Vagina (tissue), 2 donors: ENCODE results near the gene TACC3. TPM values are rescaled to one million over a fixed set of nuclear protein-coding genes. Genes with fewer than 3 reads are reported as not detected.

Experiments
- DNase-seq, 2 donors: peaks; one replicate each; pipeline ENCODE4 v3.0.0-alpha.2; 2017; ENCODE audit errors: extremely low spot score in 2 of 2
- H3K27ac ChIP-seq: fragments of 200-600 bp; sonication (generic); one replicate; pipeline ENCODE4 v1.5.1; 2019
- H3K27me3 ChIP-seq: fragments of 200-600 bp; sonication (generic); one replicate; pipeline ENCODE4 v1.5.1; 2019
- H3K36me3 ChIP-seq, 2 donors: fragments of 200-600 bp; sonication (generic); one replicate each; pipeline ENCODE4 v1.5.1; 2017 to 2019
- H3K4me1 ChIP-seq: fragments of 200-600 bp; sonication (generic); one replicate; pipeline ENCODE4 v1.5.1; 2019
- H3K4me3 ChIP-seq, 2 donors: fragments of 200-600 bp; sonication (generic); 1 replicate in 1 of 2; 2 replicates in 1 of 2; pipeline ENCODE4 v1.5.1; 2016 to 2019
- H3K9me3 ChIP-seq: fragments of 200-600 bp; sonication (generic); one replicate; pipeline ENCODE4 v1.5.1; 2019
- POLR2A ChIP-seq, 2 donors: fragments of 450-650 bp; IDR thresholded peaks; one replicate each; pipeline ENCODE4 v1.6.1; 2017; ENCODE audit warnings: antibody characterized with exemption in 2 of 2, mild to moderate bottlenecking in 2 of 2, moderate library complexity in 2 of 2
- POLR2AphosphoS5 ChIP-seq, 2 donors: sonication (generic); formaldehyde crosslinking; IDR thresholded peaks; one replicate each; pipeline ENCODE4 v1.9.0; 2017; ENCODE audit warnings: antibody characterized with exemption in 2 of 2, mild to moderate bottlenecking in 2 of 2, low read depth in 1 of 2; ENCODE audit not compliant: insufficient read depth in 1 of 2
- intact Hi-C: fragments of 100-400 bp; cut with DNase I; formaldehyde crosslinking; loops from one replicate; pipeline ENCODE4 v1.15.1; 2023
- small RNA-seq: library from RNA; depleted of rRNA; stranded (forward); fragments of <200 nt; gene quantifications from one replicate; pipeline ENCODE3, GENCODE V24; 2016
- total RNA-seq: library from RNA; depleted of rRNA; stranded (reverse); fragments of >200 nt; gene quantifications from one replicate; pipeline ENCODE4 v1.2.3, GENCODE V29; 2016
- TF ChIP-seq, protein P1 (sequence below), 3 experiments: fragments of 450-650 bp in 2 of 3; fragments of 200-600 bp in 1 of 3; sonication (generic) in 1 of 3; IDR thresholded peaks; one replicate each; pipeline ENCODE4 v1.5.1; 2017 to 2019; ENCODE audit warnings: antibody characterized with exemption in 3 of 3, mild to moderate bottlenecking in 2 of 3, moderate library complexity in 2 of 3

Gene TACC3
- total RNA-seq, 1 donor from 2014 or later = 16.0 TPM

DNA sequence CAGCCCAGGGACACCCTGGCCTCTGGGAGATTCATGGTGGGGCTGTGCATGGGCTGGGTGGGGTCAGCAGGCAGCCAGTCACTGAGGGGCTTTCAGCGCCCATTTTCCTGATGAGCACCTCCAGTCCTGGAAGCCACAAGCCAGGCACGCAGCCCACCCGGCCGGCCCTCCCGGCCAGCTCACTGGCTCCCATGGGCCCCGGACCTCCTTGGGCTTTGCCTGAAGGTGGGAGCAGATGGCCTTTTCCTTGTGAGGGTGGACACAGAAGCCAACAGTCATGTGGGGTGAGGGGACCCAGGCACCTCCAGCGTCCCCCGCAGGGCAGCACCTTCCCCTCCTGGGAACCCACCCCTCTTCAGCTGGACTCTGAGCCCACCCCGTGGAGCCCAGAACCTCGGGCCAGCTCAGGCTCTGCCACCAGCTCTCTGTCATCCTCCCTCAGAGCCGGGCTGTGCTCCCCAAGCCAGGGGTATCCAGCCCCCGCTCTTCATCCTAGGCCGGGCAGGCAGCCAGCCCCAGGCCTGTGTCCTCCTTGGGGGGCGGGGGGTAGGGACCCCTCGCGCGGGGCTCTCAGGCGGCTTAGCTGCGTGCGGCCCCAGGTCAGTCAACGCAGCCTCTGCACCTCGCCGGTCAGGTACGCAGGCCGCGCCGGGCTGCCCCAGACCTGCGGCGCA lies 71.0 kb downstream of the TACC3 start:
- peaks cover 38% of the 10 kb centered on the region for H3K4me1 ChIP-seq
- intact Hi-C loops = no loop called here
- TF ChIP-seq, protein P1, sequence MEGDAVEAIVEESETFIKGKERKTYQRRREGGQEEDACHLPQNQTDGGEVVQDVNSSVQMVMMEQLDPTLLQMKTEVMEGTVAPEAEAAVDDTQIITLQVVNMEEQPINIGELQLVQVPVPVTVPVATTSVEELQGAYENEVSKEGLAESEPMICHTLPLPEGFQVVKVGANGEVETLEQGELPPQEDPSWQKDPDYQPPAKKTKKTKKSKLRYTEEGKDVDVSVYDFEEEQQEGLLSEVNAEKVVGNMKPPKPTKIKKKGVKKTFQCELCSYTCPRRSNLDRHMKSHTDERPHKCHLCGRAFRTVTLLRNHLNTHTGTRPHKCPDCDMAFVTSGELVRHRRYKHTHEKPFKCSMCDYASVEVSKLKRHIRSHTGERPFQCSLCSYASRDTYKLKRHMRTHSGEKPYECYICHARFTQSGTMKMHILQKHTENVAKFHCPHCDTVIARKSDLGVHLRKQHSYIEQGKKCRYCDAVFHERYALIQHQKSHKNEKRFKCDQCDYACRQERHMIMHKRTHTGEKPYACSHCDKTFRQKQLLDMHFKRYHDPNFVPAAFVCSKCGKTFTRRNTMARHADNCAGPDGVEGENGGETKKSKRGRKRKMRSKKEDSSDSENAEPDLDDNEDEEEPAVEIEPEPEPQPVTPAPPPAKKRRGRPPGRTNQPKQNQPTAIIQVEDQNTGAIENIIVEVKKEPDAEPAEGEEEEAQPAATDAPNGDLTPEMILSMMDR (IDR thresholded peaks at IDR 0.05) = no peak
- no peak for TF ChIP-seq POLR2AphosphoS5 (IDR thresholded peaks at IDR 0.05; ENCODE audit: insufficient read depth in 1 of 2, low read depth in 1 of 2)
- TF ChIP-seq POLR2A (IDR thresholded peaks at IDR 0.05) = no peak
- peak overlapping the region; percentile 20 to 66 for H3K4me3 ChIP-seq
- no peak for DNase-seq
- H3K27me3 ChIP-seq = no peaks in the 10 kb centered on the region
- no peaks in the 10 kb centered on the region for H3K9me3 ChIP-seq
- no peak overlapping the region for H3K27ac ChIP-seq
- no peaks in the 10 kb centered on the region for H3K36me3 ChIP-seq

DNA sequence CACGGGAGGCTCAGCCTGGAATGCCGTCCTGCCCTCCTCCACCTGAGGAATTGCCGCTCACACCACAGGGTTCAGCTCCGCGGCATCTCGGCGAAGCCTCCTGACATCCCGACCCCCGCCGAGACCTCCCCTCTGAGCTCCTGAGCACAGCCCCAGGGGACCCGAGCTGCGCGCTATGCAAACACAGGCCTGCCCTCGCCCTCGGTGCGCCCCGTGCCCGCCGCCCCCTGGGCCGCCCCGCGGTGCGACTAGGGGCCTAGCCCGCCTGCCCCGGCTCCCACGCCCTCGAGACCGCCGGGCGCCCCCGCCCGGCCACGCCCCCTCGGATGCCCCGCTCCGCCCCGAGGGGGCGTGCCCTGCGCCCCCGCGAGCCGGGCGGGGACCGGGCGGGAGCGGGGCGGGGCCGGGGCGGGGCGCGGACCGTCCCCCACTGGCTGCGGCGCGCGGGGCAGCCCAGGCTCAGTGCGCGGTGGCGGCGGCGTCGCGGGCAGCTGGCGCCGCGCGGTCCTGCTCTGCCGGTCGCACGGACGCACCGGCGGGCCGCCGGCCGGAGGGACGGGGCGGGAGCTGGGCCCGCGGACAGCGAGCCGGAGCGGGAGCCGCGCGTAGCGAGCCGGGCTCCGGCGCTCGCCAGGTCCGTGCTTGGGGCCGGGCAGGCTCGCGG lies 71.6 kb downstream of the TACC3 start, which contains the start of gene FGFR3:
FGFR3 (plus strand) TSS at position 462 of the 664 bp plus-strand sequence. CDS start 642 bp downstream, outside the sequence.
- Histone ChIP-seq H3K27ac (peak within 1 kb of the TSS; percentile 3), H3K4me3 (peak within 1 kb of the TSS; percentile 47 to 66), H3K4me1 (peaks cover 32% of the 10 kb centered on the region), H3K36me3 (no peaks in the 10 kb centered on the region), H3K9me3 (no peaks in the 10 kb centered on the region), H3K27me3 (no peaks in the 10 kb centered on the region)
- intact Hi-C loops = no loop called here
- no peak for DNase-seq
- peak in 1 of 2 donors; percentile 38 for TF ChIP-seq POLR2A (IDR thresholded peaks at IDR 0.05)
- TF ChIP-seq, protein P1 (IDR thresholded peaks at IDR 0.05) = no peak

DNA sequence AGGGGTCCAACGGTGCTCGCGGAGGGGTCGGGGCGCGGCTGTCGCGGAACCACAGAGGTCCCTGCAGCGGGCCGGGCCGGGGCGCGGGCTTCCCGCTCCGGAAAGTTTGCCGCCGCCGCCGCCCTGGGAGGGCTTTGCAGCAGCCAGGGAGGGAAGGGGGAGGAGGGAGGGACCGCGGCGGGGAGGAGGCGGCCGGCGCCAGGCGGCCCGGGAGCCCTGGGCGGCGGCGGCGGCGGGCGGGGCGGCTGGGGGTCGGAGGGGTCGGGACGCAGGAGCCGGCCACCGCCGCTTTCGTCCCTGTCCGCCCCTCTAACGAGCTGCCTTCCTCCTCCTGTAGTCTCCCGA lies 72.1 kb downstream of the TACC3 start:
- Histone ChIP-seq H3K27ac (no peak overlapping the region), H3K4me3 (peak overlapping the region; percentile 47 to 66), H3K36me3 (no peaks in the 10 kb centered on the region), H3K9me3 (no peaks in the 10 kb centered on the region), H3K4me1 (peaks cover 26% of the 10 kb centered on the region), H3K27me3 (no peaks in the 10 kb centered on the region)
- DNase-seq = no peak
- TF ChIP-seq POLR2A (IDR thresholded peaks at IDR 0.05) = no peak
- no peak for TF ChIP-seq POLR2AphosphoS5 (IDR thresholded peaks at IDR 0.05; ENCODE audit: insufficient read depth in 1 of 2, low read depth in 1 of 2)
- TF ChIP-seq, protein P1 (IDR thresholded peaks at IDR 0.05) = no peak
- intact Hi-C loops = no loop called here

DNA sequence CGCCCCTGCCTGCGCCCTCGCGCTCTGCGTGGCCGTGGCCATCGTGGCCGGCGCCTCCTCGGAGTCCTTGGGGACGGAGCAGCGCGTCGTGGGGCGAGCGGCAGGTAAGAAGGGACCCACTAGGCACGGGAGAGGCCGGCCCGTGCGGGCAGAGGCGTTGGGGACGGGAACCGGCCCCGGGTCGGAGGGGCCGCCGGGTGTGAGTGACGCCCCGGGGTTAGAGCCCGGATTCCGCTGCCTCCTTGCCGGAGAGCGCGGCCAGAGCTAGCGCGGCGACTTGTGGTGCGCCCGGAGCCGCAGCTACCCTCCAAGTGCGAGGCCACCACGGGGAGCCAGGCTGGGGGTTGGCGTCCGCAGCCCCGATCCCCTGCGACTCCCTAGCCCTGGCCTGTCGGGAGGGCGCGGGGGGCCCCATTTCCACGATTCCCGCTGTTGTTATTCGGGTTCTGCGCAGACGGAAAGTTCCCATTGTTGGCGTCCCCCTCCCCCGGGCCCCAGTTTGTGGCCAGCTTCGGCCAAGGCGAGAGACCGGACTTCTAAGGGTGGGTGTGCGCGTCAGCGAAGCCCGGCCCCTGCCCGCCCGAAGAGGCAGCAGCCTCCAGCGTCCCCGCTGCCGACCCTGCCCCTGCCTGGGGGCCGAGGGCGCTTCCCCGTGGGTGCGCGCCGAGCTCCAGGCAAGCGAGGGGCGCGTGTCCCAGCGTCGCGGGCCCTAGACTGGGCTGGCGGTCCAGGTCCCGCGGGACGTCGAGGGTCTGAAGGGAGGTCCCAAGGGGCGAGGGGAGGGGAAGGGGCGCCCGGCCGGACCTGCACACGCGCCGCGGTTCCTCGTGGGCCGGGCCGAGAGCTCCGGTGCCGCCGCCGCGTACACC lies 72.9 kb downstream of the TACC3 start:
- no peaks in the 10 kb centered on the region for H3K27me3 ChIP-seq
- intact Hi-C loops = no loop called here
- no peaks in the 10 kb centered on the region for H3K36me3 ChIP-seq
- DNase-seq = no peak
- H3K4me3 ChIP-seq = peak overlapping the region; percentile 47 to 66
- H3K4me1 ChIP-seq = peaks cover 24% of the 10 kb centered on the region
- peak overlapping the region; percentile 3 for H3K27ac ChIP-seq
- no peaks in the 10 kb centered on the region for H3K9me3 ChIP-seq
- TF ChIP-seq, protein P1 (IDR thresholded peaks at IDR 0.05) = no peak
- no peak for TF ChIP-seq POLR2A (IDR thresholded peaks at IDR 0.05)
- no peak for TF ChIP-seq POLR2AphosphoS5 (IDR thresholded peaks at IDR 0.05; ENCODE audit: insufficient read depth in 1 of 2, low read depth in 1 of 2)

Small RNAs within 50 kb of the gene (small RNA-seq; reads per million reads assigned to genes)
- not detected for gene RF00019

Other genes with a start within 250 kb of the TACC3 start
- 13.8 TPM for gene FAM53A, start 37.2 kb upstream of the TACC3 start, total RNA-seq
- 49.6 TPM for gene SLBP, start 9.2 kb upstream of the TACC3 start, total RNA-seq
- 50.6 TPM for gene TMEM129, start 198 bp upstream of the TACC3 start, total RNA-seq
- gene FGFR3, start 71.8 kb downstream of the TACC3 start, total RNA-seq = 96.5 TPM
- 67.5 TPM for gene LETM1, start 134.6 kb downstream of the TACC3 start, total RNA-seq
- gene NSD2, start 149.9 kb downstream of the TACC3 start, total RNA-seq = 38.5 TPM